GM19463 (cell line): ENCODE measurements around the gene ALKBH3.

Experiments used
- ATAC-seq: cut with Tn5 transposase; IDR thresholded peaks from one replicate; pipeline ENCODE4 v1.9.1; 2021; ENCODE audit warnings: mild to moderate bottlenecking, moderate library complexity; ENCODE audit not compliant: unreplicated experiment

ALKBH3 gene

DNA sequence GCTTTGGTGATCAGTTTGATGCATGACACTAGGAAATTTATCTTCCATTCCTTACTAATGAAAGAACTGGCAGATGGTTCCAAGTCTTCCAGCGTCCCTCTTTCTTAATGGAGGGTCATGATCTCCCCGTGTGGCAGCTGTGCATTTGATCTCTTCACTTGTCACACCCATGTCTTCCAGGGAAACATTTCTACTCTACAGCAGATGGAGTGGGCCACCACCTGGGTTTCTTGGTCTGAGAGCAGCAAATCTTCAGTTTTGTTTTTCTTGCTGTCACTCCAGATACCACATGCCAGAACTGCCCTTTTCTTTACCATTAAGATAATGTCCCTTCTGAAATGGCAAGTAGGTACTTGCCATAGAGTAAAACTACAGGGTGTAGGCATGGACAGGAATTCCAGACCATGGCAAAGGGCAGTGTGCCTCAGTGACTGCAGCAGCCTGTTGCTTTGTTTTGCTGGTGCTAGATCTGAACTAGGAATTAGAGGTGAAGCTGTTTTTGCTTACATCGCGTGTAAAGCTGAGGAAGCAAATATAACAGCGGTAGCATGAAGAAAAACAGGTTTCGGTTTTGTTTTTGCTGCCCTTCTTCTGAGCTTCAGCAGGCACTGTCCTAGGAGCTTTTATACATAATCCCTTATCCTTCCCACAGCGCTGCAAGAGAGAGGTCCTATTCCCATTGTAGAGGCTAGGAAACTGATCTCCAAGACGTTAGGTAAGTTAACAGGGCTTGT is 41.1 kb downstream of the ALKBH3 start:
- peak; percentile 35 for ATAC-seq

DNA sequence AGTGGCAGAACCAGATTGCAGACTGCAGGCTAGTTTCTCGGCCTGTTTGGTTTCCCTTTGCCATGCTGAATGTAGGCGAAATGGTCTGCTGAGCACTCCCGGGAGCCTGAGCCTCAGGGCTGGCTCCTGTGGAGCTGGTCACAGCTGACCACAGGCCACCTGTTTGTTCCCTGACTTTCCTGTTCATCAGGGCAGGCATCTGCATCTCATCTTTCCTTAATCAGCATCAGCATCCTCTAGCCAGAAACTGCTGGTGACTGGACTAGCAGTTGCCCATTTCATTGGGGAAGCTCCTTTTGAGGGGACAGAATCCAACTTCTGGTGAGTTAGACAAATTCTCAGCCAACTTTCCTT is 41.6 kb downstream of the ALKBH3 start:
- ATAC-seq = no peak

DNA sequence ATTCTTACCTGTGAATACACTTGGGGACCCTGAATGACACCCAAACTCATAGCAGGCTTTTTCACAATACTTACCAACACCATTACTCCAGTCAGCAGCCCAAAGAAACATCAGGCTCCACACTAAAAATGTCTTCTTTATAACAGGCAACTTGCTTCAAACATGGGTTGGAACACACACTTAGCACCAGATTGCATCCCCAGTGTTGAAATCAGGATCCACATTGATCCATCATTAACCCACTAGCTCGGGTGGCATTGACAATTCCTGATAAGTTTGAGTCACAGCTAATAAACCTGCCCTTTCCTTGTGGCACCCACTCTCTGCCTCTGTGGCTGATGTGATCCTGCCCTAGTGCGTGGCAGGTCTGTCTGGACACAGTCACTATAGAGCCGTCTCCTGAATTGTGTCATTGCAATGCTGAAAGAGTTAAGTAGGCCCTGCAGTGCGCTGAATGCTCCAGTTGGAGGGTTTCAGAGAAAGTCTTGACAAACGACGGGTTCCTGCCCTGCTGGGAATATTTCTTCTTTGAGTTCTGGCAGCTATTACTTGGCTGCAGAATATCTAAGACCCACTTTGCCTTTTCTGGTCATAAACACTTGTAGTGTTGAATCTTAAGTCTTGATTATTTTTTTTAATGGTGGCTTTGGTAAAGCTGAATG is 42.2 kb downstream of the ALKBH3 start:
- ATAC-seq = no peak

- ATAC-seq = no peak
These were observed 42.9 kb downstream of the ALKBH3 start for GRCh38 chr11:43923406-43924111.

DNA sequence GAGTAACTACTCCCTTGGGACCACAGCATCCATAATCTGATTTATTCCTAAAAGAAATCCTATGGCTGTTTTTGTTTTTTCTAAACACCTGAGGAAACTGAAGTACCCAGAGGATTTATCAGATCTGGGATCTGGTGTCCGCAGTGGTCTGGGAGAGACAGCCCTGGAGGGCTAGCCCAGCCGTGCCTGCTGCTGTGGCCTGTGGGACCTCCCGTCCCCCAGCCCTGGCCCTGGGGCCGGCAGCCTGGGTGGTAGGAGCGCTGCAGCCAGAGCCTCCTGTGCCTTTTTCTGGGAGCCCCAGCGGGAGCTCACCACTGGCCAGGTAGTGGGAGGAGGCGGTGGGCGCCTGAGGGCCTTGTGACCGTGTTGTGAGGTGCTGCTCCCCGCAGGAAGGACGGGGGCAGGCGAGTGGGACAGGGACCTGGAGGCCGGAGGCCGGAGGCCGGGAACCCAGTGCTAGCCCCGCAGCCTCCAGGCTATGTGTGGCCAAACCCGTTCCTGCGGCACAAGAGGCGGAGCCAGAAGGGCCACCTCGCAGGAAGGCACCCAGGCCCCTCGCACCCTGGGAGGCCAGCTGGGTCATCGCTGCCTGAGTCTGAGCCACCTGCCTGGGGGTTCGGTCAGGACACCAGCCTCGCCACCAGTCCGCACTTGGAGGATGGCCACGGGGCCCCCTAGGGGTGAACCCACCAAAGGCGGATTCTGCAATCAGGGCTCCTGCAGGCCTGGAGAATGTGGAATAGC is 43.7 kb downstream of the ALKBH3 start:
- no peak for ATAC-seq

DNA sequence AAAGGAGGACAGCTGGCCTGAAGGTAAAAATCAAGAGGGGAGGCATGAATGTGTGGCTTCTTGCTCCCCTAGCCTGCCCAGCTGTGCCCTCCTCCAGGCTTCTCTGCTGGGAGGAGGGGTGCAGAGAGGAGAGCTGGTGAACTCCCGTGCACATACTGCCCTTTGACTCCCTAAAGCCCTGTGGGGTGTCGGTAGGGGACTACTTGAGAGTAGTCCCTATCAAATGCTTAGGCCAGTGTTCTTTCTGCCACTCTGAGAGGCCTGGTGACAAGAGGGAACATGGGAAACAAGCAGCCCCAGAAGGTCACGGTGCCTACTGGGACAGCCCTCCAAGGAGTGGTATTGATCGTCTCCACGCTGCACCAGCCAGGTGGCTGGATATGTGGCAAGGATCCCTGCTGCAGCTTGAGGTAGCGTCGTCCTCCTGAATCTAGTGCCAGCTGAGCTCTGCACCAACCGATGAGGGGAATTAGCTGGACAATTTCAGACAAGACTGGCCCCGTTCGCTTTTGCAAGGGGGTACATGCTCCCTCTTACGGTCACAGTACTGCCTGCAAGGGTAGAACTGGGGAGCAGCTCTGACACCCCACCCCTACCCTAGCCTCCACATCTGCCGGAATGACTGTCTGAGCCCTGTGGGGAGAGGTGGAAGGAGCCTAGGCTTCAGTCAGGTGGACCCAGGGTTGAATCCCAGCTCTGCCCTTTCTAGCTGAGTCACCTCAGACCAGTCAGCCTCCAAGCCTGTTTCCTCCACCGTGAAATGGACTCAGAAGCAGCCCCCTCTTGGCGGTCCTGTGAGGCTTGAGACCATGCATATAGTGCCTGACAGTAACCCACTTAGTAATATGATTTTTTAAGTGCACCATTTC is 44.7 kb downstream of the ALKBH3 start:
- no peak for ATAC-seq

GRCh38 chr11:43925932-43926505 is 45.4 kb downstream of the ALKBH3 start:
- no peak for ATAC-seq

- ATAC-seq = no peak
These were observed 46.4 kb downstream of the ALKBH3 start for GRCh38 chr11:43927070-43927469.

GRCh38 chr11:43927925-43928707 is 47.5 kb downstream of the ALKBH3 start:
- ATAC-seq = no peak

DNA sequence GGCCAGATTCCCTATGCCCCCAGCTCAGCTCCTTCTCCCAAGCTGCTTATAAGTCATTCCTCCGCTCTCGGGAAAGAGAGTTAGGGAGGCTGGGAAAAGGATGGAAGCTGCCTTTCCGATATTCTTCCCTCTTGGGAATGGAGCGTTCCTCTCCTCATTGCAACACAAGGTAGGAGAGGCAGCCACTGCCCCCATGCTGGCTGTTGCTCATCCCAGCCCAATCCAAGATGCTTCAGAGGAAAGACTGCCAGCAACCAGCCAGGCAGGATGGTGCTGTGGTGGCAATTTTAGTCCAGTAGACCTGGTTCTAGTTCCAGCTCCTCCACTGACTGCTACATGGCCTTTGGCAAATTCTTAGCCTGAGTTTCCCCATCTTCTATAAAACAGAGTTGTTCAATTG is 48.1 kb downstream of the ALKBH3 start:
- no peak for ATAC-seq

GRCh38 chr11:43930868-43931716 is 50.5 kb downstream of the ALKBH3 start:
- ATAC-seq = no peak

DNA sequence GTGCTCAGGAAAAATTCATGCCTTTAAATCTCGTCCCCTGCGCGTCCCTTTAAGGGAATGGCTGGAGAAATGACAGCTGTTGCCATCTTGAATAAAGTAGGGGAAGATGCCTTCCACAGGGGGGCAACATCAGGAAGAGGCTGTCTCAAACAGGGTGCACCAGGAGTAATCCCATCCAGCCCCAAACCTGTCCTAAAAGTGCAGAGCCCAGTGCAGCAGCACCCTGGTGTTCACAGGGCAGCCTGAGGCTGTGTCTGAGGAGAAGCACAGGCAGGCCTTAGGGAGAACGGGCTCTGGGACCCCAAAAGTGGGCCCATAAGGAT is 51.0 kb downstream of the ALKBH3 start:
- ATAC-seq = no peak

DNA sequence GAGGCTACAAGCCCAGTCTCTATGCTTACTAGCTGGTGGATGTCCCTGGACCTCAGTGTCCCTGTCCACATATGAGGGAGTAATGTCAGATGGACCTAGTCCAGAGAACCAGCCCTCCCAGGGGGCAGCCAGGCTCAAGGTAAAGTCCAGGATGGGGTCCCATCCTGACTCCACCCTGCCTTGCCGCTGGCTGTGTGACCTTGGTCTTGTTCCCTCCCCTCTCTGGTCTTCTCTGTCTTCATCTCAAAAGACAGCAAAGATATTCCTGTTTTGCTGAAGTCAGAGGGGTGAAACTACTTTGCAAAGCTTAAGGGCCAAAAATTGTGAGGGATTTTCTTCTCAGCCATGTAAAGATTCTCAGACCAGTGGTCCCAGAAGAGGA is 52.6 kb downstream of the ALKBH3 start:
- no peak for ATAC-seq

DNA sequence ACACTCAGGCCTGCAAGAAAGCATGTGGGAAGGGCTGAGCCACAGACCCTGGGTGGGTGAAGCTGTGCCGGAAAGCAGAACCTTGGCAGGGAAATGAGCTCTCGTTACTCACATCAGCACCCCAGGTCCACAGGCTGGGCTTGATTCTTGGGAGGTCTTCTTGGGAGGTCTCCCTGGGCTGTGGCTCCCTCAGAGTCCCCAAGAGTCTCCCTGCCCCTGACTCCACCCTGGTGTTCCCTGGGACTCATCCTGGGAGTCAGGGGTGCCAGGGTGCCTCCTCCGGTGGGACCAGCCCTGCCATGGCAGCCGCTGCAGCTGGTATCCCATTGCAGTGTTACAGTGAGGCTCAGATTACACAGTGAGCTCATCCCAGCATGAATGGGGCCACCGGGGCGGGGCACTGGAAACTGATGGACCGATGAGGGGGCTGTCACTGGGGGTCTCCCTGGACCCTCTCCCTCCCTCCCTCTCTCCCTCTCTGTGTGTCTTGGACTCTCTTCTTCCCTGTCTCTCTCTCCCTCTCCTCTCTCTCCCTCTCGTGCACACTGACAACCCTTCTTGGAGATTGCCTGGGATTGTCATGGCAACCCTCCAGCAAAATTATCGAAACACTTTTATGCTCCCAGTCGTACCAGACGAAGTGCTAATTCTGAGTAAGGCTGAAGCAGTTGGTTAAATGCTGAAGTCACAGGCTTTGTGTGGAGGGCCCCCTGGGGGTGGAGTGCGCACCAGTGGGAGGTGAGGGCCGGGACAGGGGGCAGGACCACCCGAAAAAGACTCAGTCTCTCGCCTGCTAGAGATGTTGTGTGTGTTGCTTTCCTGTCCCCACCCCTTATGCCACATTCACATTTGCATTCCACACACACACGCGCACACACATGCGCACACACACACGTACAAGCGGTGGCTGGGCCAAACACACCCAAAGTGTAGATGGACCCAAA is 53.2 kb downstream of the ALKBH3 start:
- no peak for ATAC-seq

DNA sequence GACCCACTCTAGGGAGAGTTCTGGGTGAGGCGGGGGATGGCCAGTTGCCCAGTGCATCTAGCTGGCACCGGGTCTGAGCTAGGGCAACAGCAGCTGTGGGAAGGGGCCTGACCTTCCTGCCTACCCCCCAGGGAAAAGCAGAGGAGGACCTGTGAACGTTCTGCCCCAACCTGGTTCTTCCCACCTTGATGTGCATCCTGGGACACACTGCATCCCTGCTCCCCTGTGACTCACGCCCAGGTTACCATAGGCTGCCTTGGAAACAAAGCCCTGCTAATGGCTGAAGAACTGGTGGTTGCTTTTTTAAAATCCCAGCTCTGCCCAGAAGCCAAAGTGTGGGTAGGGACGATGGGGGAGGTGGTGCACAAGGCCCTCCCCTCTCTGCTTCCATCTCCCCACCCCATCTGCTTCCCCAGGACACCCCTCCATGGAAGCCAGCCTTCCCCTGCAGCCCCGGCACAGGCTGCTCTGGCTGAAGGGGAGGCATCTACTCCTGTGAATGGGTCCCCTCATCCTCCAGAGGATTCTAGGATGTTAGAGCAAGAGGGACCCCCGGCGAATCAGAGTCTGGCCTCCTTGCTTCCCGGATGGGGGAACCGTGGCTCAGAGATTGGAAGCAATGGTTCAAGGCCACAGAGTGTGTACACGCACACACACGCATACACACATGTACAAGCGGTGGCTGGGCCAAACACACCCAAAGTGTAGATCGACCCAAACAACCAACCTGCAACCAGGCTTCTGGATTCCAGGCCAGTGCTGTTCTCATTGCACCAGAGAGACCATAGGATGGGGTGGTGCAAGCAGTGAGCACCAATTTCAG is 54.2 kb downstream of the ALKBH3 start:
- no peak for ATAC-seq

GRCh38 chr11:43935424-43935979 is 54.9 kb downstream of the ALKBH3 start:
- ATAC-seq = no peak
